ENCODE measurements around the gene TRIM71.

TRIM71 gene

GRCh38 chr3:32873531-32874130 lies 55.8 kb downstream of the TRIM71 start:
- H3K4me3 ChIP-seq (ENCODE audit: low read depth, low read length): no peak overlapping the region
- TF ChIP-seq, protein P1, sequence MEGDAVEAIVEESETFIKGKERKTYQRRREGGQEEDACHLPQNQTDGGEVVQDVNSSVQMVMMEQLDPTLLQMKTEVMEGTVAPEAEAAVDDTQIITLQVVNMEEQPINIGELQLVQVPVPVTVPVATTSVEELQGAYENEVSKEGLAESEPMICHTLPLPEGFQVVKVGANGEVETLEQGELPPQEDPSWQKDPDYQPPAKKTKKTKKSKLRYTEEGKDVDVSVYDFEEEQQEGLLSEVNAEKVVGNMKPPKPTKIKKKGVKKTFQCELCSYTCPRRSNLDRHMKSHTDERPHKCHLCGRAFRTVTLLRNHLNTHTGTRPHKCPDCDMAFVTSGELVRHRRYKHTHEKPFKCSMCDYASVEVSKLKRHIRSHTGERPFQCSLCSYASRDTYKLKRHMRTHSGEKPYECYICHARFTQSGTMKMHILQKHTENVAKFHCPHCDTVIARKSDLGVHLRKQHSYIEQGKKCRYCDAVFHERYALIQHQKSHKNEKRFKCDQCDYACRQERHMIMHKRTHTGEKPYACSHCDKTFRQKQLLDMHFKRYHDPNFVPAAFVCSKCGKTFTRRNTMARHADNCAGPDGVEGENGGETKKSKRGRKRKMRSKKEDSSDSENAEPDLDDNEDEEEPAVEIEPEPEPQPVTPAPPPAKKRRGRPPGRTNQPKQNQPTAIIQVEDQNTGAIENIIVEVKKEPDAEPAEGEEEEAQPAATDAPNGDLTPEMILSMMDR (IDR thresholded peaks at IDR 0.05; ENCODE audit: borderline replicate concordance, insufficient read depth, low read depth, low read length): no peak; the same call in 1 of the 2 replicates

DNA sequence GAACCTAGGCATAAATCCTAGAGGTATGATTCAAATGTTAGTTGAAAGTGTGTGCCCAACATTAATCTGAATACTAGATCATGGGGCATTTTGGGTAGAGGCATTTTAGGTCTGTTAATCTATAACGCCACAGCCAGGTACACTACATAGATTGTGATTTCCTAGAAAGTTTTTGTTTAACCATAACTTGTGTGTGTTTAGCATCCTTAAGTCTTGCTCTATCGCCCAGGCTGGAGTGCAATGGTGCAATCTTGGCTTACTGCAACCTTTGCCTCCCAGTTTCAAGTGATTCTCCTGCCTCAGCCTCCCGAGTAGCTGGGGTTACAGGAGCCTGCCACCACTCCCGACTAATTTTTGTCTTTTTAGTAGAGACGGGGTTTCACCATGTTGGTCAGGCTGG lies 59.1 kb downstream of the TRIM71 start:
- TF ChIP-seq, protein P1 (IDR thresholded peaks at IDR 0.05; ENCODE audit: borderline replicate concordance, insufficient read depth, low read depth, low read length): no peak
- no peak overlapping the region for H3K4me3 ChIP-seq (ENCODE audit: low read depth, low read length)

GRCh38 chr3:32877598-32877997 lies 59.8 kb downstream of the TRIM71 start:
- TF ChIP-seq, protein P1 (IDR thresholded peaks at IDR 0.05; ENCODE audit: borderline replicate concordance, insufficient read depth, low read depth, low read length): no peak
- no peak overlapping the region for H3K4me3 ChIP-seq (ENCODE audit: low read depth, low read length)

GRCh38 chr3:32880225-32880624 lies 62.4 kb downstream of the TRIM71 start:
- no peak overlapping the region for H3K4me3 ChIP-seq (ENCODE audit: low read depth, low read length)
- TF ChIP-seq, protein P1 (IDR thresholded peaks at IDR 0.05; ENCODE audit: borderline replicate concordance, insufficient read depth, low read depth, low read length): no peak

GRCh38 chr3:32881624-32882023 lies 63.8 kb downstream of the TRIM71 start:
- H3K4me3 ChIP-seq (ENCODE audit: low read depth, low read length): no peak overlapping the region
- TF ChIP-seq, protein P1 (IDR thresholded peaks at IDR 0.05; ENCODE audit: borderline replicate concordance, insufficient read depth, low read depth, low read length): no peak

- H3K4me3 ChIP-seq (ENCODE audit: low read depth, low read length): no peak overlapping the region
- TF ChIP-seq, protein P1 (IDR thresholded peaks at IDR 0.05; ENCODE audit: borderline replicate concordance, insufficient read depth, low read depth, low read length): no peak
Observed at GRCh38 chr3:32882189-32882588, 64.4 kb downstream of the TRIM71 start.

DNA sequence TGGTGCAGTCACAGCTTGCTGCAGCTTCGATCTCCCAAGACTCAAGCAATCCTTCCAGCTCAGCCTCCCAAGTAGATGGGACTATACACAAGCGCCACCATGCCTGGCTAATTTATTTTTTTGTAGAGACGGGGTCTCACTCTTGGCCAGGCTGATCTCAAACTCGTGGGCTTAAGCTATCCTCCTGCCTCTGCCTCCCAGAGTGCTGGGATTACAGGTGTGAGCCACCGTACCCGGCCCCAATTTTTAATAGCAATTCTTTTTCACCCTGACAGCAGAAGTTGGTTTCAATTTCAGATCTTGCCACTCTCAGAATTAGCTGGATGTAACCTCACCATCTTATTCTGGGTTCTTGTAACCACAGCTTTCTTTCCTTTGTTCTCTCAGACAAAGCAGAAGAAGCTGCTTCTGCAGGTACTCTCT lies 64.8 kb downstream of the TRIM71 start:
- H3K4me3 ChIP-seq (ENCODE audit: low read depth, low read length): no peak overlapping the region
- TF ChIP-seq, protein P1 (IDR thresholded peaks at IDR 0.05; ENCODE audit: borderline replicate concordance, insufficient read depth, low read depth, low read length): no peak
